Jurkat, Clone E6-1 (cell line): ENCODE measurements around the gene PEAR1.

Source experiments
- DNase-seq: peaks from one replicate; pipeline ENCODE4 v3.0.0-alpha.2; 2011; ENCODE audit warnings: low read depth, low spot score
- H3K4me3 ChIP-seq: 2 replicates; pipeline ENCODE4 v1.5.1; 2011; ENCODE audit warnings: mild to moderate bottlenecking, low read length, control low read depth, moderate library complexity

Gene PEAR1

GRCh38 chr1:156927215-156928042, 33.9 kb downstream of the PEAR1 start:
- DNase-seq: peak; percentile 35
- no peak overlapping the region for H3K4me3 ChIP-seq

- DNase-seq: no peak
- H3K4me3 ChIP-seq: no peak overlapping the region
Measured at GRCh38 chr1:156928043-156928602, 34.6 kb downstream of the PEAR1 start.

- H3K4me3 ChIP-seq: no peak overlapping the region
- DNase-seq: no peak
Measured at GRCh38 chr1:156929596-156930238, 36.2 kb downstream of the PEAR1 start.

- no peak for DNase-seq
- H3K4me3 ChIP-seq: no peak overlapping the region
Measured at GRCh38 chr1:156930483-156930882, 37.0 kb downstream of the PEAR1 start.

- H3K4me3 ChIP-seq: no peak overlapping the region
- no peak for DNase-seq
Measured at GRCh38 chr1:156931211-156931952, 37.9 kb downstream of the PEAR1 start.

GRCh38 chr1:156931974-156932710, 38.6 kb downstream of the PEAR1 start:
- no peak for DNase-seq
- H3K4me3 ChIP-seq: no peak overlapping the region

- H3K4me3 ChIP-seq: no peak overlapping the region
- no peak for DNase-seq
Measured at GRCh38 chr1:156933136-156933535, 39.6 kb downstream of the PEAR1 start.

GRCh38 chr1:156935505-156936128, 42.1 kb downstream of the PEAR1 start:
- no peak for DNase-seq
- no peak overlapping the region for H3K4me3 ChIP-seq

- H3K4me3 ChIP-seq: no peak overlapping the region
- DNase-seq: no peak
Measured at GRCh38 chr1:156936191-156936590, 42.7 kb downstream of the PEAR1 start.

- DNase-seq: no peak
- no peak overlapping the region for H3K4me3 ChIP-seq
Measured at GRCh38 chr1:156936721-156937220, 43.3 kb downstream of the PEAR1 start.

- no peak overlapping the region for H3K4me3 ChIP-seq
- DNase-seq: no peak
Measured at GRCh38 chr1:156937883-156938282, 44.4 kb downstream of the PEAR1 start.

GRCh38 chr1:156938813-156939212, 45.3 kb downstream of the PEAR1 start:
- DNase-seq: no peak
- H3K4me3 ChIP-seq: no peak overlapping the region

- no peak overlapping the region for H3K4me3 ChIP-seq
- DNase-seq: no peak
Measured at GRCh38 chr1:156939786-156940334, 46.3 kb downstream of the PEAR1 start.

GRCh38 chr1:156941675-156942074, 48.2 kb downstream of the PEAR1 start:
- DNase-seq: no peak
- H3K4me3 ChIP-seq: no peak overlapping the region

- no peak overlapping the region for H3K4me3 ChIP-seq
- no peak for DNase-seq
Measured at GRCh38 chr1:156942176-156942575, 48.7 kb downstream of the PEAR1 start.

- DNase-seq: no peak
- no peak overlapping the region for H3K4me3 ChIP-seq
Measured at GRCh38 chr1:156942576-156942975, 49.1 kb downstream of the PEAR1 start.

GRCh38 chr1:156943756-156944155, 50.2 kb downstream of the PEAR1 start:
- no peak overlapping the region for H3K4me3 ChIP-seq
- no peak for DNase-seq

- no peak for DNase-seq
- H3K4me3 ChIP-seq: no peak overlapping the region
Measured at GRCh38 chr1:156944268-156944667, 50.8 kb downstream of the PEAR1 start.
